Retinal pigment epithelial cell (primary cell): ENCODE measurements around the gene PI4KB.
A peak's percentile ranks its signal among the peaks of the same experiment; 100 is the strongest.

Experiments used
- DNase-seq: peaks from one replicate; pipeline ENCODE4 v3.0.0-alpha.2; 2010; ENCODE audit warnings: low read depth
- H3K4me3 ChIP-seq: 2 replicates; pipeline ENCODE4 v1.5.1; 2011; ENCODE audit warnings: mild to moderate bottlenecking, low read length, control low read depth, moderate library complexity
- CTCF ChIP-seq: conservative IDR thresholded peaks from 2 replicates; pipeline ENCODE4 v1.5.1; 2011; ENCODE audit warnings: low read depth, low read length, control low read depth, inconsistent platforms

PI4KB gene

DNA sequence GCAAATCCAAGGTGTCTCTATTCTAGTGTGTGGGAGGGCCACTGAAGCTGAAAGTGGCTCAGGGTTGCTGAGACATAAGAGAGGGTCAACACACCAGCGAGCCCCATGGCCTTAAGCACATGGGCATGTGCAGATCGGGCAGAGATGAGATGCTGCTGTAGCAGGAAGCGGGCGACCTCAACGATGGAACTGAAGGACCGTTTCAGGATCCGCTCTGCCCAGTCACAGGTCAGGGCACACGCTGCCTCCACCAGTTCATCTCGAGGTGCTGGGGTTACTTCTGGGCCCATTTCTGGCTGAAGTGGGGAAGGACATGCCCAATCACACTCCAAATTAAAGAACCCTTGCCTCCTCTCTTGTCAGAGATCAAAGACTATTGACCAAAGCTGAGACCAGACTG lies 16.4 kb upstream of the PI4KB start:
- DNase-seq, result no peak
- no peak for TF ChIP-seq CTCF
- no peak overlapping the region for H3K4me3 ChIP-seq

DNA sequence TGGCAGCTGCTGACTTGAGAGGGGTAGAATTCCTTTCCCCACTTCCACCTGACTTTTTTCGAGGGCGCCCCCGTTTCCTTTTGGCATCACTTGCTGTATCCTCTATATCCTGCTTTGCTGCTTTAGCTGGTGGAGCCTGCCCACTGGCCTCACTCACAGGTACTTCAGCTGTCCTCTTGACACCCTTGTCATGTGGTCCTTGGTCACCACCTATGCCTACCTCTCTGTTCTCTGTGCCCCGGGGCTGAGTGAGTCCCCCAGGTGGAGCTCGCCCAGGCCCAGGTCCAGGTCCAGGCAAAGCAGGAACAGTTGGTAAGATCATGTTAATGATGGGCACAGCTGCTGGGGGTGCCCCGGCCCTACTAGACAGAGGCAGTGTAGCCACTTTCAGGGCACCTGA lies 15.4 kb upstream of the PI4KB start:
- TF ChIP-seq CTCF, result no peak
- DNase-seq, result no peak
- no peak overlapping the region for H3K4me3 ChIP-seq

GRCh38 chr1:151342021-151342420 lies 14.8 kb upstream of the PI4KB start:
- TF ChIP-seq CTCF, result no peak
- H3K4me3 ChIP-seq, result no peak overlapping the region
- no peak for DNase-seq

DNA sequence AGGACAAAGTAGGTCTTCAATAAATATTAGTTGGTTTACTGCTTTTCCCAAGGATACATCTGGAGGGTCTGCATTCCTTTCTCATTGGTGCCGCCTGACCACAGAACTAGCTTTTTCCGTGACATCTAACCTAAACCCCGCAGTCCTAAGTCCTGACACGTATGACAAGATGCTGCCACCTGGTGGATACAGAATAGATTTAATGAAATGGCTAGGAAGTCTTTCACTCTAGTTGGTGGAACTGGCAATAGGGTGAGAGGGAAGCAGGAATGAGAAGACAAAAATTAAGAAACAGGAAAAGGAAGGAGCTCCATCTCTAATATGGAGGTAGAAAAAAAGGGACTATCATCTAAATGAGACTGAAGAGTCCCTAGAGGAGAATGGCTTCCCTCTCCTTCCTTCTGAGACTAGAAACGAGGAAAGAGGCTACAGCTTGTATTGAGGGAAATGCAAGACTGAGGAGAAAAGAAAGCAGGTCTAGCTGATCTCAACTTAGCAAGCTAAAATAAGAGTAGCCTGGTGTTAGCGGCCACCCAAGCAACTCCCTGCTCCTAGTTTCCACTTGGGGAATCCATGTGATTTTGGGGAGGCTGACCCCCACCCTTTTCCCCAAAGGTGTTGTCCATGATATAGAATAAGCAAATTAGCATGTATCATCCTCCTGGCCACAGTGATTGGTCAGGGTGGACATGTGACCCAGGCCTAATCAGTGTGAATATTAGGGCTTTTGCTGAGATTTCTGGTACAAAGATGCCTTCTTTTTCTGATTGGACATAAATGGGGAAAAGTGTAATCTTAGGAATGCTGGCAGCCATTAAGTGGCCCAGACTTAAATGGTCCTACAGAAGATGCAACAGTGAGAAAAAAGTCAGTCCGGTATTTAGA lies 13.9 kb upstream of the PI4KB start:
- H3K4me3 ChIP-seq, result no peak overlapping the region
- peak; percentile 66 for TF ChIP-seq CTCF
- no peak for DNase-seq

GRCh38 chr1:151336556-151336955 lies 9.3 kb upstream of the PI4KB start:
- TF ChIP-seq CTCF, result no peak
- DNase-seq, result no peak
- H3K4me3 ChIP-seq, result no peak overlapping the region

DNA sequence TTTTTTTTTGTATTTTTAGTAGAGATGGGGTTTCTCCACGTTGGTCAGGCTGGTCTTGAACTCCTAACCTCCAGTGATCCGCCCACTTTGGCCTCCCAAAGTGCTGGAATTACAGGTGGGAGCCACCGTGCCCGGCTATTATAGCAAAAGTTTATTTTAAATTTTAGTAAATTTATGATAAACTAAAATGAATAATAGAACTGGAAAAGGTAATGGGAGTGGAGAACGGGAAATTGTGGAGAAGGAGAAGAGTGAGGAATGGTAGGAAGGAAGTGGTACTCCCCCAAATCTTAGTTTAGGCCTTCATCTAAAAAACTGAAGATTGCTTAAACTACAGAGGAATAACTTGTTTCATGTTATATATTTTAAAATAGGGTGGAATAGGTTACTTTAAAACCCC lies 7.6 kb upstream of the PI4KB start:
- H3K4me3 ChIP-seq, result no peak overlapping the region
- no peak for DNase-seq
- no peak for TF ChIP-seq CTCF
